Measurements from ENCODE around the gene DNAH8.

GRCh38 chr6:39009476-39009875 is 294.4 kb downstream of the DNAH8 start:
- no peak for TF ChIP-seq CTCF (IDR thresholded peaks at IDR 0.05)
- no peak for TF ChIP-seq EZH2phosphoT487 (IDR thresholded peaks at IDR 0.05)

All from neural progenitor cell (in vitro differentiated cells).